Measurements from ENCODE around the gene SYCE1L. TPM values are rescaled to one million over a fixed set of nuclear protein-coding genes. Genes with fewer than 3 reads are reported as not detected.

The SYCE1L gene
- total and polyA plus RNA-seq, 9 of the 15 experiments (the other 6 are each of a cell fraction or from before 2014, with no cell fraction given), result 0.54 to 2.7 (median 1.1) TPM; not detected in 5

GRCh38 chr16:77169650-77170236 lies 29.5 kb upstream of the SYCE1L start:
- peak; percentile 94 for ATAC-seq
- no peaks in the 10 kb centered on the region for H4K20me1 ChIP-seq (replicated peaks; ENCODE audit: control insufficient read depth, insufficient read depth, low read length)
- FAIRE-seq, result peak; percentile 80
- CTCF ChIA-PET (ENCODE audit: low intra/inter-chr PET ratio), result interaction anchor here (1.0 to 4.2 kb wide), 2 partner anchors 1369 to 1381 kb away, joined by 5 to 23 read pairs; no protein-coding TSS in a partner anchor
- no peaks in the 10 kb centered on the region for H3K9me3 ChIP-seq (replicated peaks; ENCODE audit: control insufficient read depth, insufficient read depth, low read depth, low read length)
- DNase-seq (ENCODE audit: extremely low read depth in 1 of 4, low spot score in 3 of 4), result peak; percentile 58 to 74 (median 59)
- H3K4me3 ChIP-seq, result no peak overlapping the region
- no peak overlapping the region for H3K4me2 ChIP-seq (ENCODE audit: insufficient read depth, low read length)
- H3K79me2 ChIP-seq (ENCODE audit: control insufficient read depth, insufficient read depth, low read length), result no peaks in the 10 kb centered on the region
- BruUV-seq (replicated peaks), result no TSS peak
- no peaks in the 10 kb centered on the region for H3K9me1 ChIP-seq (ENCODE audit: control insufficient read depth, insufficient read depth, low read length)
- POLR2A ChIA-PET, result interaction anchor here (0.6 to 1.4 kb wide), 2 partner anchors 10 to 1538 kb away, joined by 3 read pairs; no protein-coding TSS in a partner anchor
- H2AFZ ChIP-seq (ENCODE audit: low read depth, low read length), result no peak overlapping the region
- H3K4me1 ChIP-seq (replicated peaks in 1 of 2; ENCODE audit: control insufficient read depth in 2 of 2, insufficient read depth in 2 of 2, low read length in 2 of 2), result no peaks in the 10 kb centered on the region
- no peaks in the 10 kb centered on the region; a peak in 1 of 5 replicates for H3K27me3 ChIP-seq (ENCODE audit: control insufficient read depth in 2 of 2, insufficient read depth in 2 of 2, low read length in 2 of 2)
- 1% methylated on average over 5 of the region's 6 CpGs for WGBS (ENCODE audit: insufficient coverage, low coverage, missing lambda C conversion rate)
- in situ Hi-C loops (cut with MboI), result loop anchor here (5.0 to 25.0 kb wide), 2 partner anchors 507 to 1382 kb away; no protein-coding TSS in a partner anchor
- intact Hi-C loops (cut with micrococcal nuclease), result loop anchor here (2.0 to 10.0 kb wide), 2 partner anchors 505 to 1369 kb away; no protein-coding TSS in a partner anchor
- no peak overlapping the region for H3K27ac ChIP-seq (ENCODE audit: extremely low read depth, low read depth, low read length)
- H3K36me3 ChIP-seq (ENCODE audit: control insufficient read depth, insufficient read depth, low read length), result no peaks in the 10 kb centered on the region
- no peak overlapping the region for H3K9ac ChIP-seq (ENCODE audit: insufficient read depth in 1 of 2, low read depth in 2 of 2, low read length in 2 of 2)
- TF ChIP-seq ZBTB5 (IDR thresholded peaks at IDR 0.05) (no peak), RAD21 (CRISPR knock-in tag; conservative IDR thresholded peaks at IDR 0.05 in 1 of 2, IDR thresholded peaks at IDR 0.05 in 1 of 2) (peak; percentile 52 to 81), SMC3 (conservative IDR thresholded peaks at IDR 0.05; ENCODE audit: insufficient read depth, low read depth, low read length) (peak; percentile 46; the same call in 1 of the 2 replicates), THRB (CRISPR knock-in tag; conservative IDR thresholded peaks at IDR 0.05) (no peak), DEAF1 (CRISPR knock-in tag; IDR thresholded peaks at IDR 0.05) (peak; percentile 41; the same call in 1 of the 2 replicates), PHF20 (IDR thresholded peaks at IDR 0.05; ENCODE audit: partially characterized antibody) (no peak), ELF4 (CRISPR knock-in tag; IDR thresholded peaks at IDR 0.05) (no peak), CC2D1A (IDR thresholded peaks at IDR 0.05) (0 out of 2 replicates have a peak, but pooled peaks have one; percentile 31)

Measured in K562 (cell line).